Measurements from ENCODE around the gene MAN1B1.

DNA sequence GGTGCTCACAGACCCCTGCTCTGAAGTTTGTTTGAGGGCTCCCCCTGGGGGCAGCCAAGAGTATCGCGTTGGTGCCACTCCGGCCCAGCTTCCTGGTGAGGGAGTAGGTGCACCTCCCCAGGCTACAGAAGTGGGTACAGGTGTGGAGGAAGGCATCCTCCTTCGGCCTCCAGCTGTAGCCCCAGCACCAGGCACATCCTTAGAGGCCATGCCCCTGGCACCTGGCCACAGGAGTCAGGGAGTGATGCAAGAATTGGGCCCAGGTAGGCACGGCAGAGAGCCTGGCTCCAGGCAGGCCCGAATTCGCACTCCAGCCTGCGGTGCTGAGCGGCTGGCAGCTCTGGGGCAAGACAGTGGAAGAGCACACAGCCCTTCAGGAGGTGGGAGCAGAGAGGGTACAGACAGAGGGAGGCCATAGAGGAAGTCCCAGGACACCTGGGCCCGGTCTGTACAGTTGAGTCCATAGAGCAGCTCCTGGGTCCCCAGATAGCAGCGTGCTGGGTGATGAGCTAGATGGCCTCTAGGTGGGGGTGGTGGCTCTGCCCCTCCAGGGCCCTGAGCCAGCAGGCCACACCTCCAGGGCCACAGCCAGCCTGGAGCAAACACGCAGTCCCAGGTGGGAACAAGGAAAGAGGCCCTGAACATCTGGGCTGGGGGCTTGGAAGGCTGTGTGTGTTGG, 18.8 kb upstream of the MAN1B1 start:
- TF ChIP-seq ZFP30 (CRISPR knock-in tag; IDR thresholded peaks at IDR 0.05) = no peak
- TF ChIP-seq ZFP3 (CRISPR knock-in tag; IDR thresholded peaks at IDR 0.05) = no peak
- TF ChIP-seq SNAI2 (CRISPR knock-in tag; IDR thresholded peaks at IDR 0.05) = no peak
- no peak for TF ChIP-seq TCF4 (CRISPR knock-in tag; IDR thresholded peaks at IDR 0.05; ENCODE audit: borderline replicate concordance)
- TF ChIP-seq GLIS3 (CRISPR knock-in tag; IDR thresholded peaks at IDR 0.05) = no peak
- TF ChIP-seq, protein P1, sequence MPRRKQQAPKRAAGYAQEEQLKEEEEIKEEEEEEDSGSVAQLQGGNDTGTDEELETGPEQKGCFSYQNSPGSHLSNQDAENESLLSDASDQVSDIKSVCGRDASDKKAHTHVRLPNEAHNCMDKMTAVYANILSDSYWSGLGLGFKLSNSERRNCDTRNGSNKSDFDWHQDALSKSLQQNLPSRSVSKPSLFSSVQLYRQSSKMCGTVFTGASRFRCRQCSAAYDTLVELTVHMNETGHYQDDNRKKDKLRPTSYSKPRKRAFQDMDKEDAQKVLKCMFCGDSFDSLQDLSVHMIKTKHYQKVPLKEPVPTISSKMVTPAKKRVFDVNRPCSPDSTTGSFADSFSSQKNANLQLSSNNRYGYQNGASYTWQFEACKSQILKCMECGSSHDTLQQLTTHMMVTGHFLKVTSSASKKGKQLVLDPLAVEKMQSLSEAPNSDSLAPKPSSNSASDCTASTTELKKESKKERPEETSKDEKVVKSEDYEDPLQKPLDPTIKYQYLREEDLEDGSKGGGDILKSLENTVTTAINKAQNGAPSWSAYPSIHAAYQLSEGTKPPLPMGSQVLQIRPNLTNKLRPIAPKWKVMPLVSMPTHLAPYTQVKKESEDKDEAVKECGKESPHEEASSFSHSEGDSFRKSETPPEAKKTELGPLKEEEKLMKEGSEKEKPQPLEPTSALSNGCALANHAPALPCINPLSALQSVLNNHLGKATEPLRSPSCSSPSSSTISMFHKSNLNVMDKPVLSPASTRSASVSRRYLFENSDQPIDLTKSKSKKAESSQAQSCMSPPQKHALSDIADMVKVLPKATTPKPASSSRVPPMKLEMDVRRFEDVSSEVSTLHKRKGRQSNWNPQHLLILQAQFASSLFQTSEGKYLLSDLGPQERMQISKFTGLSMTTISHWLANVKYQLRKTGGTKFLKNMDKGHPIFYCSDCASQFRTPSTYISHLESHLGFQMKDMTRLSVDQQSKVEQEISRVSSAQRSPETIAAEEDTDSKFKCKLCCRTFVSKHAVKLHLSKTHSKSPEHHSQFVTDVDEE (CRISPR knock-in tag; IDR thresholded peaks at IDR 0.05) = no peak
- TF ChIP-seq, protein P2, sequence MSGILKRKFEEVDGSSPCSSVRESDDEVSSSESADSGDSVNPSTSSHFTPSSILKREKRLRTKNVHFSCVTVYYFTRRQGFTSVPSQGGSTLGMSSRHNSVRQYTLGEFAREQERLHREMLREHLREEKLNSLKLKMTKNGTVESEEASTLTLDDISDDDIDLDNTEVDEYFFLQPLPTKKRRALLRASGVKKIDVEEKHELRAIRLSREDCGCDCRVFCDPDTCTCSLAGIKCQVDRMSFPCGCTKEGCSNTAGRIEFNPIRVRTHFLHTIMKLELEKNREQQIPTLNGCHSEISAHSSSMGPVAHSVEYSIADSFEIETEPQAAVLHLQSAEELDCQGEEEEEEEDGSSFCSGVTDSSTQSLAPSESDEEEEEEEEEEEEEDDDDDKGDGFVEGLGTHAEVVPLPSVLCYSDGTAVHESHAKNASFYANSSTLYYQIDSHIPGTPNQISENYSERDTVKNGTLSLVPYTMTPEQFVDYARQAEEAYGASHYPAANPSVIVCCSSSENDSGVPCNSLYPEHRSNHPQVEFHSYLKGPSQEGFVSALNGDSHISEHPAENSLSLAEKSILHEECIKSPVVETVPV (CRISPR knock-in tag; IDR thresholded peaks at IDR 0.05) = no peak
- TF ChIP-seq, protein P3, sequence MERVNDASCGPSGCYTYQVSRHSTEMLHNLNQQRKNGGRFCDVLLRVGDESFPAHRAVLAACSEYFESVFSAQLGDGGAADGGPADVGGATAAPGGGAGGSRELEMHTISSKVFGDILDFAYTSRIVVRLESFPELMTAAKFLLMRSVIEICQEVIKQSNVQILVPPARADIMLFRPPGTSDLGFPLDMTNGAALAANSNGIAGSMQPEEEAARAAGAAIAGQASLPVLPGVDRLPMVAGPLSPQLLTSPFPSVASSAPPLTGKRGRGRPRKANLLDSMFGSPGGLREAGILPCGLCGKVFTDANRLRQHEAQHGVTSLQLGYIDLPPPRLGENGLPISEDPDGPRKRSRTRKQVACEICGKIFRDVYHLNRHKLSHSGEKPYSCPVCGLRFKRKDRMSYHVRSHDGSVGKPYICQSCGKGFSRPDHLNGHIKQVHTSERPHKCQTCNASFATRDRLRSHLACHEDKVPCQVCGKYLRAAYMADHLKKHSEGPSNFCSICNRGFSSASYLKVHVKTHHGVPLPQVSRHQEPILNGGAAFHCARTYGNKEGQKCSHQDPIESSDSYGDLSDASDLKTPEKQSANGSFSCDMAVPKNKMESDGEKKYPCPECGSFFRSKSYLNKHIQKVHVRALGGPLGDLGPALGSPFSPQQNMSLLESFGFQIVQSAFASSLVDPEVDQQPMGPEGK (CRISPR knock-in tag; IDR thresholded peaks at IDR 0.05; ENCODE audit: borderline replicate concordance) = no peak
- no peak for TF ChIP-seq RARB (CRISPR knock-in tag; IDR thresholded peaks at IDR 0.05)
- TF ChIP-seq, protein P4, sequence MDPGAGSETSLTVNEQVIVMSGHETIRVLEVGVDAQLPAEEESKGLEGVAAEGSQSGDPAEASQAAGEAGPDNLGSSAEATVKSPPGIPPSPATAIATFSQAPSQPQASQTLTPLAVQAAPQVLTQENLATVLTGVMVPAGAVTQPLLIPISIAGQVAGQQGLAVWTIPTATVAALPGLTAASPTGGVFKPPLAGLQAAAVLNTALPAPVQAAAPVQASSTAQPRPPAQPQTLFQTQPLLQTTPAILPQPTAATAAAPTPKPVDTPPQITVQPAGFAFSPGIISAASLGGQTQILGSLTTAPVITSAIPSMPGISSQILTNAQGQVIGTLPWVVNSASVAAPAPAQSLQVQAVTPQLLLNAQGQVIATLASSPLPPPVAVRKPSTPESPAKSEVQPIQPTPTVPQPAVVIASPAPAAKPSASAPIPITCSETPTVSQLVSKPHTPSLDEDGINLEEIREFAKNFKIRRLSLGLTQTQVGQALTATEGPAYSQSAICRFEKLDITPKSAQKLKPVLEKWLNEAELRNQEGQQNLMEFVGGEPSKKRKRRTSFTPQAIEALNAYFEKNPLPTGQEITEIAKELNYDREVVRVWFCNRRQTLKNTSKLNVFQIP (CRISPR knock-in tag; IDR thresholded peaks at IDR 0.05; ENCODE audit: borderline replicate concordance, low read depth) = no peak
- TF ChIP-seq TOX (CRISPR knock-in tag; IDR thresholded peaks at IDR 0.05; ENCODE audit: borderline replicate concordance) = no peak
- no peak for TF ChIP-seq OSR1 (CRISPR knock-in tag; IDR thresholded peaks at IDR 0.05)
